NCI-H2107 (cell line): ENCODE measurements around the gene PCDHB15.

Source experiments
- DNase-seq: peaks from one replicate; lab custom pipeline; 2025; lab: John Stamatoyannopoulos, UW

The PCDHB15 gene

DNA sequence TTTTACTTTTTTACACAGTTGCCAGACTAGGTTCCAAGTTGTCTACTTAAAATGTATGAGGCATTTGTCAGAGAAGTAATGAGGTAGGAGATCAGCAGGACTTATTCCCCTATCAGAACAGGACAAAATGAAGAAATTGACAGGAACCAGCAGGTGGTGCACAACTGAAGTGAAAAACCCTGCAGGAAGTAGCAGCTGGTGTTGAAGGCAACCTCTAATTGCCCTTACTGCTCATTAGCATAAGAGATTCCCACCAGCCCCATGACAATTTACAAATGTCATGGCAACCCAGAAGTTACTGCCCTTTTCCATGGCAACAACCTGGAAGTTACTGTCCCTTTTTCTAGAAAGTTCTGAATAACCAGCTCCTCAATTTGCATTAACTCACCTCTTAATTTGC is 5.4 kb downstream of the PCDHB15 start:
- no peak for DNase-seq

DNA sequence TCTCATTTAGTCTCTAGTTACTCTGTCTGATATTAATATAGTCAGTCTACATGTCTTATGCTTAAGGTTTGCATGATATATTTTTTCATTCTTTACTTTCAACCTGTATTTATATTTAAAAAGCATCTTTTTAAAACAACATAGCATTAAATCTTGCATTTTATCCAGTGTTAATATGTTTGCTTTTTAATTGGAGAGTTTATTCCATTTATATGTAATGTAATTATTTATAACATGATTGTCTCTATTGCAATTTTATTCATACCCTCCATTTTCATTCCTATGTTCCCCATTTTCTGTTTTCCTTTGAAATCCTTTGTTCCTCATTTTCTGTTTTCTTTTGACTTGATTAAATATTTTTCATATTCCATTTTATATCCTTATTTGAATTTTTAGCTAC is 13.3 kb downstream of the PCDHB15 start:
- DNase-seq: no peak

DNA sequence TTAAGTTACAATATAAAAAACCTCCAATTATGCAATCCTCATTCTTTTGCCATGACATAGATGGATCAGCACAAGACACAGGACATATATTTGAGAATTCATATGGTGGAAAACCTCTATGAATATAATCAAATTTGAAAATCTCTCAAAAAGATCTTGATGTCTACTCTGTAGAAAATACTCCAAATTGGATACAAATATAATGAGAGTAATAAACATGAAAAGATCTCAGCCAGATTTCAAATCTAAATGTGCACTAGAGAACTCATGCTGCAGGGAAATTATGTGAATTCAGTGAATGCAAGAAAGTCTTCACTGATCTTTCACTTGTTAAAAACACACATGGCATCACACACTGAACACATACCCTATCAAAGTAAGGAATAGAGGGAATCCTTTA is 13.8 kb downstream of the PCDHB15 start:
- DNase-seq: no peak

DNA sequence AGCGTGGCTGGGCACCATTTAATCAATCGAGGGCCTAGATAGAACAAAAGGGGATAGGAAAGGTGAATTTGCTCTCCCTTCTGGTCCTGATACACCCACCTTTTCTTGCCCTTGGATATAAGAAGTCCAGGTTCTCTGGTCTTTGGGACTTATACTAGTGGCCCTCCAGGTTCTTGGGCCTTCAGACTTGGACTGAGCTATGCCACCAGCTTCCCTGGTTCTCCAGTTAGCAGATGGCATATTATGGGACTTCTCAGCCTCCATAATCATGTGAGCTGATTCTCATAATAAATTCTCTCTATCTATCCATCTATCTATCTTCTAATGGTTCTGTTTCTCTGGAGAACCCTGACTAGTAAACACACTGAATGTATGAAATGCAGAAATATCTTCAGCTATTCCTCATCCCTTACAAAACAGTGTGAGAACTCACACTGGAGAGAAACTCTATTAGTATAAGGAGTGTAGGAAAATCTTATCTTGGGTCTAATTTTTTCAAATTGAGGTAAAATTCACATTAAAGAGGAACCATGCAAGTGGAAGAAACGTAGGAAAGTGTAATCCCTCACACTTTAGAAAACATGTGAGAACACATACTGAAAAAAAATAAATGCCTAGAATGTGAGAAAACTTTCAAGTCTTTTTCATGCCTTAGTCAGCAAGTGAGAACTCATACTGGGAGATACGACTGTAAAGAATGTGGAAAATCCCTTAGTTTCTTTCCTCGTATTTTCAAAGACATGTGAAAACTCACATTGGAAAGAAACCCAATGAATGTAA is 15.5 kb downstream of the PCDHB15 start:
- DNase-seq: no peak

DNA sequence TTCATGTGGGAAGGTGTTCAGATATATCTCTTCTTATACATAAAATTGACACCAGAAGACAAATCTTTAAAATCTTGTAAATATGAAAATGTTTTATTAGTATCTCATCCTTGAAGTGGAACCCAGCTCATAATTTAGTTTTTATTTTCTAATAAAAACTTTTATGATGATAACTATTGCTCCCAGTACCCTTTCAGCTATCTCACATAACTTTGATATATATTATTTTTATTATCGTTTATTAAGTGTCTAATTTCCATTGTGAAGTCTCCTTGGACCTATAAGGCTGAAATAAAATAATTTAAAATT is 16.0 kb downstream of the PCDHB15 start:
- no peak for DNase-seq

DNA sequence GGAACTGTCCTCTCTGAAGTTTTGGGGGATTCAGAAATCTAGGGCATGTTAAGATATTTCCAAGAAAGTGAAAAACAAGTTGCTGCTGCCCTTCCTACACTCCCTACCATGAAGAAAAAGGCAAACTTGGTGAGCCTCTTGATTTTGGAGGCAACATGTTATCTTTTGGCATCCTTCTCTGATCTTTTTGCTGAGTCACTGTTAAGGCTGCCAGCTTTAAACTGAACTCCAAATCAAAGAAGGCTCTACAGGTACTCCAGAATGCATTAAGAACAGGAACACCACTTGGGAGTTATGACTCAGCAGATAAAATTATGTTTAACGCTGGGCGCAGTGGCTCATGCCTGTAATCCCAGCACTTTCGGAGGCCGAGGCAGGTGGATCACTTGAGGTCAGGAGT is 24.0 kb downstream of the PCDHB15 start:
- no peak for DNase-seq

DNA sequence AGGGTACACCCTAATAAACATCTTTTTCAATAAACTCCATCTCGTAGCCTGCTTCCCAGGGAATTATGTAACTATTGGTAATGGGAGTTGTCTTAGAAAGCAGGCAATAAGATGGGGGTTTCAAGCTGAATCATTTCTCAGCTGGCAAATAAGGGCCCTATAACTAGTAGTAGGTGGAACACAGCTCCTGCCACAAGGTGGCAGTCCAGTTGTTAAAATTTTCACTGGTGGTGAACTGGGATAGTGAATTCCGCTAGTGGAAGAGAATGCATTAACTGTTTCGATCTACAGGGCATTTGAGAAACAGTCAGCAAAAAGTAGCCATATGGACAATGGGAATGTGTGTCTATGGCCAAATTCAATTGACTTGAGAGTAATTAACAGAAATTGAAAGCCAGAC is 27.7 kb downstream of the PCDHB15 start:
- no peak for DNase-seq

DNA sequence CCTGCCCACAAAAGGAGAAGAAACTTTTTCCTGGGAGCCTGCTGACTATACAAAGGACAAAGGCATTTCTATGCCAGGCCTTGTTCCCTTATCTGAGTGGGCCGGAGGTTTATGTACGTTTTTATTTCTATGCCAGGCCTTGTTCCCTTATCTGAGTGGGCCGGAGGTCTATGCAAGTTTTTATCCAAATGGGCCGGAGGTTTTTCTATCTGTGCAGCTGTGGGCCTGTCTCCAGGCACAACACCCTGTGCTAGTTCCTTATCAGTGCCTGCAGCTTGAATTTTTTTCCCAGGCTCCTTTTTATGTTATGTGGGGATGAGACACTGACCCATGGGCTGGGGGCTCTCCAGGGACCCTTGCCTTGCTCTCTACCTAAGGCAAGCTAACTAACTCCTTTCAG is 53.2 kb downstream of the PCDHB15 start:
- DNase-seq: no peak
